HG02973 (cell line): ENCODE data around the gene NTSR2.

Source experiments
- ATAC-seq: cut with Tn5 transposase; IDR thresholded peaks from one replicate; pipeline ENCODE4 v1.9.1; 2021; ENCODE audit warnings: moderate library complexity; ENCODE audit not compliant: unreplicated experiment

The NTSR2 gene

DNA sequence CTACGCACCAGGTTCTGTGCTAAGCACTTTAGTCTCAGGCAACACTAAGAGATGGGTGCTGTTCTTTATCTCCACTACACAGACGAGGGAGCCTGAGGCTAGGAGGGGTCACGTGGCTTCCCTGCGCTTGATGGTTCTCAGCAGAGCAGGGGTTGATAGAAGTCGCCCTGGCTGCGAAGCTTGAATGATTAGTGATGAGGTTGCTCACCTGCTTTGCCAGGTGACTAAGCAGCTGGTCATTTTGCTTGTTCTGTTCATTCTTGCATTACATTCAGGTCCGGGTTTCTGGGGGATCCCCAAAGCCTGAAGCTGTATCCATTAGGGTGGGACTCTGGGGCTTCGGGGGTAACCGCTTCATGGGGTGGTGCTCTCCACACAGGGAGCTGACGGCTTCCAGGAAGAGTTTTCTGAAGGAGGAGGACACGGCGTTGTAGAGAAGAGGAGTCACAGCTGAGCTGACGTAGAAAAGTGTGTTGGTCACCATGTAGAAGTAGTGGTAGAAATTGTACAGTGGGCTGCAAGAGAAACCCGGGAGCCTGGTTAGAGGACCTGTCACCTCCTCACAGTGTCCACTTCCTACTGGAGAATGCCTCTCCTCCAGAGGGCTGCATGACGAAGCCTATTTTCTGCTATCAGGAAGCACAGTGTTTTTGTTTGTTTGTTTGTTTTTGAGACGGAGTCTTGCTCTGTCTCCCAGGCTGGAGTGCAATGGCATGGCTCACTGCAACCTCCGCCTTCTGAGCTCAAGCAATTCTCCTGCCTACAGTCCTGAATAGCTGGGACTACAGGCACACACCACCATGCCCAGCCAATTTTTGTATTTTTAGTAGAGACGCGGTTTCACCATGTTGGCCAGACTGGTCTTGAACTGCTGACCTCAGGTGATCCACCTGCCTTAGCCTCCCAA, 11.5 kb downstream of the NTSR2 start:
- no peak for ATAC-seq

DNA sequence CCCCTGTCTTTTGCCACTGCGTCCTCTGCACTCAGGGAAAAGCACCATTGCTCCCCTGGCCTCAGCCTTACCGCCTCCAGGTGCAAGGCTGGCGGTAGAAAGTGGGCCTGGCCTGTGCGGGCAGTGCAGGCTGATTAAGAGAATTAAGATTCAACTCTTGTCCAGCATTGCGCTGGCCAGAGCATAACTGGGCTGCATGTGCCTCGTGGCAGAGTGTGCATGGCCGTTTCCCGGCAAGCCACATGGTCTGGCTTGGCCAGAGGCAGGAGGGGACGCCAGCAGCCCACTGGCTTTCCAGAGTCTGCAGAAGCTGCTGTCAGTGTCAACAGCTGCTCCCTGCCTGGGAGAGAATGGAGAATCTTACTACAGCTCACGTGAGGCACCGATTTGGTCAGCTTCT, 12.3 kb downstream of the NTSR2 start:
- ATAC-seq, result no peak

DNA sequence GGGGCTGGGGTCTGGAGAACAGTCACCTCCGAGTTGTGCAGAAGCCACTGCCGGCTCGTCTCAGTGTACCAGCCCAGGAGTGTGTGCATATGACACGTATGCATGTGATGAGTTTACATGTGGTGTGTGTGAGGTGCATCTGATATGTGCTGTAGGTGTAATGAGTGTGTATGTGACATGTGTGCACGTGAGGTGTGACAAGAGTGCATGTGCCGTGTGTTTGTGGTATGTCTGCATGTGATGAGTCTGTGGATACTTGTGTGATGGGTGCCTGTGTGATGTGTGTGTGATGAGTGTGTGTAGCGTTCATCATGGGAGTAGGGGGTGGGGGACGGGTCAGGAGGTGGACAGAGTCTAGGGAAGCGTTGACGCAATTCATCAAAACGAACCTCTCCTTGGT, 12.8 kb downstream of the NTSR2 start:
- no peak for ATAC-seq

DNA sequence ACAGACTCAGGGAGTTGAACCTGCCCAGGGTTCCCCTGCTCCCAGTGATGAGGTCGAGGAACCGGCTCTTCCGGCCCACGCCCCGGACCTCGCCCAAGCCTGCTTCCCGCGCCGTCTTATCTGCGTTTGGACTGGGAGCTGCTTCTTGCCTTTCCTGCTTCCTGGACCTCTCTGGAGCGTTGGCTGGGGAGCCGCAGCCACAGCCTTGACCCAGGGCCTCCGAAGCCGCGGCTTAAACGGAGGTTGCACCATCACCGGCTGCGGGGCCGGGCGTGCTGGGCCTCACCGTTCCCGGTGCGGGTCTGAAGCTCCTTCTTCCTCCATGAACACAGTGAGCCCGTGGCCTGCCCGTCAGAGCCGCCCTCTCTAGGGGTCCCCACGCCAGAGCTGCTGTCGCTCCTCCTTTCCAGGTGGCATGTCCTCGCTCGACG, 13.3 kb downstream of the NTSR2 start:
- no peak for ATAC-seq

DNA sequence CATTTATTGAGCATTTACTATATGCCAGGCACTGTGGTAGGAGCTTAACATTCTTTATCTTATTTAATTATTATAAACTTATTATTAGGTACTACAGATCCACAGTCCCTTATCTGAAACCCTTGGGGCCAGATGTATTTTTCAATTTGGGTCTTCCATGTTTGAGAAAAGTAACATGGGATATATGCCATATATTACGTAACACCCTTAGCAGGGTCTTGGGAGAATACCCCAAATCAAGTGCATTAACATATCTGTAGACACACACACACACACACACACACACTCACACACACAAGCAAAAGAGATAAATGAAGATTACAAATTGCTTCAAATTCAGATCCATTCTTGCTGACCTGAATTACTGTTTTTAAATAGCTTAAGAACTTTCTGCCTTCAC, 13.7 kb downstream of the NTSR2 start:
- no peak for ATAC-seq

DNA sequence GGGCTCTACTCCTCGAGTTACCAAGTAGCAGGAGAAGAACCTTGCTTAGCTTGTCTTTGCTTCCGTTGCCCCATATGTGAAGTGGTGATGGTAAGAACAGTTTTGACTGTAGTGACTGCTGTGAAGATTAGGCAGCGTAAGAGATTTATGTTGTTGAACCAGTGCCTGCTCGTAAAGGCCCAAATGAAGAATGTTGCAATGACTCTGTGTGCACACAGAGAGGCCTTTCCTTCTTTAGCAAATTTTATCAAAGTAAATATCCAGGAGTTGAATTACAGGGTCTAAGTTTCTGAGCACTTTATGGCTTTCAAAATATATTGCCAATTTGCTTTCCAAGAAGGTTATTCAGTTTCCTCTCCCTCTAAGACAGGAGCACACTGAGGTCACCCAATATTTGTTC, 14.5 kb downstream of the NTSR2 start:
- ATAC-seq, result no peak

DNA sequence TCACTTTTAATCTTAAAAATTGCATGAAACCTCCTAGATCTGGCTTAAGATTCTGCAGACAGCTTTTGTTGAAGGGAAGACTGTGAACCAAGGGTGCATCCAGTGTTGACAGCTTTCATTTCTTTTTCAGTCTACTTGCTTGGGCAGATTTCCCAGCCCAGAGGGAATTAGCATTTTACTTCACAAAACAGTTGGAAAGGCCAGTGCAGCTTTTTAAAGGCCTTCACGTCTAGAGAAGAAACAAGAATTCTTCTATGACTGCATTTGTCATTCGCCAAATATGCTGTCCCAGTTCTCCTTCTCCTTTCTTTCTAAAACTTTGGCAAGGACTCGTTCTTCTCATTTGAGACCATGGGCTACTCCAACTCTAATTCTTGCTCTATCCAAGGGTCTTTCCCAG, 17.4 kb downstream of the NTSR2 start:
- no peak for ATAC-seq

DNA sequence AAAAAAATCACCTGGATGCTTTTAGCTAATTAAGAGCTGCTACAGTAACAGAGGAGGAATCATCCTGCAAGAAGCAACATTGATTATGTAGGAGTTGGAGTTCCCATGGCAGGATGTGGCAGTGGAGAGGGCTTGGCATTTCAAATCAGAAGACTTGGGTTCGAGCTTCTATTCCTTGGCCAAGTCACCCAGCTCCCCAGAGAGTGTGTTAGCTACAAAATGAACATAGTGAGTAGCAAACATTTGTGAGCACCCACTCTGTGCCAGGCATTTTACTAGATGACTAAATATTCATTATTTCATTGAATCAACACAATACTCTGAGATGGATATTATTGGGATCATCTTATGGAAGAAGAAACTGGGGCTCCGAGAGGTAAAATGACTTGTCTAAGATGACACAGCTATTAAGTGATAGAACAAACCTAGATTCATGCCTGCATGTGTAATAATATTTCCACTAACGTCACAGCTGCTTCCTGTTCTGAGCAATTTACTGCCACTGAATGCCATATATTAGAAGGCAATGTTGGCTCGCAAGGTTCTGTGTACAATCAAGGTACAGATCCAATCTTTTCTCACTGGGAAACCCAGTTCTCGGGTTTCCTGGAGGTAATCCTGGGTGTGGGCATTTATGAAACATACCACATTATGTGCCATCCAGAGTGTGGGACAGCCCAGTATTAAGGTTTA, 18.0 kb downstream of the NTSR2 start:
- ATAC-seq, result no peak

DNA sequence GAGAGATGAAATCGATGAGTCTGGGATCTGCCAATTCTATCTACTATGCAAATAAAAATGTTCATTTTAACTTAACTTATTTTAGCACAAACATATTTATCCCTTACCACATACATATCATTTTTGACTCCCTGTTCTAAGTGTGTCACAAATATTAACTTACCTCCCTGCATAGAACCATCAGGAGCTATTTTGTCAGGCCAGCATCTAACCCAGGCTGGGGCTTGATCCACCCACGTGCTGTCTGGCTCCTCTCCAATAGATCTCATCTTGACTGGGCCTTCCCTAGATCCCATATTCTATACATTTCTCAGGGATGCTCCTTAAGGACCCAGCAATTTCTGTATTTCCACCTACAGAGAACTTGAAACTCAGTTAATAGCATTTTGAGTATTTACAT, 20.9 kb downstream of the NTSR2 start:
- no peak for ATAC-seq

DNA sequence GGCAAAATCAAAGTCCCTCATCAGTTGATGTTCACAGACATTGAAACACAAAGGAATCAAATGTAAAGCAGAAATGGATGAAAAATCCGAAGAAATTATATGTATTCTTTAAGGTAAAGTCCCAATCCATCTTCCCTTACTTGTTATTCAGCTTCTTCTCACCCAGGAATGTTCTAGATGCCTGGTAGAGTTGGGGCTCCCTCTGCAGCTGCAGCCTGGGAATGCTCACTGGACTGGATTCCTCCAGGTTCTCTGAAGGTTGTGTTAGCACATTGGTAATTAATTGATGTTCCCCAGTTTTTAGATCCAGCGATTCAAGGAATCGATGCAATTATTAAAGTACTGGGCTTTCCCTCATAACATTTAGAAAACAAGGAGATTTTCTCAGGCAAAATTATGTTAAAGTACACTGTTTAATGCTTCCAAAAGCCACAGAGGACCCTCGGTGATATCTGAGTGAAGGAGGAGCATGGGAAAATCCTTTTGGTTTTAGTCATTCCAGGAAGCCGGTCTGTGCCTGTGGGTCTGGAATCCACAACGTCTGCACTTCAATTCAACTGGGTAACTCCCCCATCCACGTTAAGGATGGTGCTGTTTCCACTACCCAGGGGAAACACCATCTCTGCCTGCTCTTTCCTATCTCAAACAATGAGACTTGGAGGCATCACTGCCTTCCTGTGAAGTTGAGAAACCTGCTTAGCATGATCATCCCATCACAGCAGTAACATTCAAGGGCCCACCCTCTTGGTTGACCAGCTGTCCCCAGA, 22.0 kb downstream of the NTSR2 start:
- no peak for ATAC-seq

DNA sequence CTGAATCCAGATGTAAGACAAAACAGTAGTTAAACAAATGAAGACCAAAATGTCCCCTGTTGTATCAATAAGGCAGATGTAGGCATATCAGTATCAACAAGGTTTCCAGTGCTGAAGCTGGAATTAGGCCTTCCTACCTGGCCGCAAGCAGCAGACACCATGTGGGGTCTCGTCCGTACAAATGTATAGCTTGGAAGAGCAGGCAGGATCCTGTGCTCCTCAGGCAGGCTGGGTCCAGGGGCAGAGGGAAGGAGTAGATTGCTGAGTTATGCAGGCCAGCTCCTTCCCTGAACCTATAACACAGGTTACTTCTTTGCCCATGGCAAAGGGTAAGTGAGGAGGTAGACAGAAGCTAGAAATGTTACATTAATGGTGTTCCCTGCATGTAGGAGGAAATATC, 23.5 kb downstream of the NTSR2 start:
- ATAC-seq, result no peak

DNA sequence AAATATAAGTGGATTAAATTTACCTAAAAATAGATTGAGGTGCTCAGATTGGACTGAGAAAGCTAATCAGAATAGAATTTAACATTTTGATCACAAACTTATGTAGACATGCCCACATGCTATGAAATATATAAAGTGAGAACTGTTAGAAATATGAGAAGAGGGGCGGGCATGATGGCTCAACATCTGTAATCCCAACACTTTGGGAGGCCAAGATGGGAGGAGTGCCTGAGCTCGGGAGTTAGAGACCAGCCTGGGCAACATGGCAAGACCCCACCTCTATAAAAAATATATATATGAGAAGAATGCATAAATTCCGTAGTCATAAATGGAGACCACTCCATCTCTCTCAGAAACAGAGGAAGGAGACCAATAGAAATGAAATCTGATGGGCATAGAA, 25.7 kb downstream of the NTSR2 start:
- no peak for ATAC-seq

DNA sequence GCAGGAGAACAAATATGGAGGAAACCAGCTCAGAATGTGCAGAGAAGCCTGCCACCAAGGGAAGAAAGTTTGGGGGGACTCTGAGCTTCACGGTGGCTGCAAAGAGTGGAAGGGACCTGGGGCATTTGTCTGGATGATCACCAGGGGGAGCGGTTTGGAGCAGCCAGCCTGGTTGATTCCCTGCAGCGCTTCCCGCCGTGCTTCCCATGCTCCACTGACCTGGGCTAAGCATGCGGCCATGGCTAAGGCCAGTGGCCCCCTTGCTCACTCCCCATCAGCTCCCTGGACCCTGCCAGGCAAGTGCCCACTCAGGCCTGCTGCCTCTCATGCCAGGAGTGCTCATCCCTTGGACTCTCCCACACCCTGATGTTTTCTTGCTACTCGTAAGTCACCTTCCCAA, 27.0 kb downstream of the NTSR2 start:
- no peak for ATAC-seq

DNA sequence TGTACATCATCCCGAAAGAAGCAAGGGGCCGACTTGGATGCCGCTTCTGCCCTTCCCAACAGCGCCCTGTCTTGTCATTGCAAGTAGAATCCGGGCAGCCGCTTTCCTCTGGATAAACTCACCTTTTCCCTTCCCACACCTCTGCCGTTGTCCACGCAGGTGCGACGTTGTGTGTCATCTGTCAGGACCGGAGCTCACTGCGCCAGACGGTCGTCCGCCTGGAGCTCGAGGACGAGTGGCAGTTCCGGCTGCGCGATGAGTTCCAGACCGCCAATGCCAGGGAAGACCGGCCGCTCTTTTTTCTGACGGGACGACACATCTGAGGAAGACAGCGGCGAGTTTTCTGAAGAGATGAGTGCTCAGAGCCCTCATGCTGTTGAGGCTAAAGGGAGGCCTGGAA, 29.9 kb downstream of the NTSR2 start:
- ATAC-seq, result no peak

DNA sequence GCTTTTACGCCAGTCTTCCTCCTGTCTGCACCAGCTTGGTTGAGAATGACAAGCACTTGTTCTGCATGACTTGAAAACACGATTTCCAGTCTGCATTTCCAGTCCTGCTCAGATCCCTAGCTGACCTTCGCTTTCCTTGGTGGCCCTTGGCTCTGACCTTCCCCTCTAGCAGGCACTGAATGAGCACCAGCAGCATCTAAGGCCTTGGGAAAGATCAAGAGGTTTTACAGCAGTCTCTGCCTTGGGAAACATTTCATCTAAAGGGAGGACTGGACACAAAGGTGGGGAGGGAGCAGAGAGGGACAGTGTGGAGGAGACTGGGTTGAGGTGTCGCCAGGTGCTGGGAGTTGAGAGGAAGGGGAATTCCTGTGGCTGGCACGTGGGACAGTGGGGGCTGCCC, 30.5 kb downstream of the NTSR2 start:
- no peak for ATAC-seq

DNA sequence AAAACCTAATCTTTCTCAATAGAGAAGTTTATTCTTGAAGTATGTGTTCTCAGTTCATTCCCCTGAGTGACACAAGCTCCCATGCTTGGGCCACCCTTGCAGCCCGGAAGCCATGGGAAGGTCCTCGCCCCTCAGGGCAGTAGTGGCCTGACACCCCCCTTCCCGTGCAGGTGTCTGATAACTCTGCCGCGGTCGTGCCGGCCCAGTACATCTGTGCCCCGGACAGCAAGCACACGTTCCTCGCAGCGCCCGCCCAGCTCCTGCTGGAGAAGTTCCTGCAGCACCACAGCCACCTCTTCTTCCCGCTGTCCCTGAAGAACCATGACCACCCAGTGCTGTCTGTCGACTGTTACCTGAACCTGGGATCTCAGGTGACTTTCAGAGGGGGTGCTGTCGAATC, 32.4 kb downstream of the NTSR2 start:
- no peak for ATAC-seq

DNA sequence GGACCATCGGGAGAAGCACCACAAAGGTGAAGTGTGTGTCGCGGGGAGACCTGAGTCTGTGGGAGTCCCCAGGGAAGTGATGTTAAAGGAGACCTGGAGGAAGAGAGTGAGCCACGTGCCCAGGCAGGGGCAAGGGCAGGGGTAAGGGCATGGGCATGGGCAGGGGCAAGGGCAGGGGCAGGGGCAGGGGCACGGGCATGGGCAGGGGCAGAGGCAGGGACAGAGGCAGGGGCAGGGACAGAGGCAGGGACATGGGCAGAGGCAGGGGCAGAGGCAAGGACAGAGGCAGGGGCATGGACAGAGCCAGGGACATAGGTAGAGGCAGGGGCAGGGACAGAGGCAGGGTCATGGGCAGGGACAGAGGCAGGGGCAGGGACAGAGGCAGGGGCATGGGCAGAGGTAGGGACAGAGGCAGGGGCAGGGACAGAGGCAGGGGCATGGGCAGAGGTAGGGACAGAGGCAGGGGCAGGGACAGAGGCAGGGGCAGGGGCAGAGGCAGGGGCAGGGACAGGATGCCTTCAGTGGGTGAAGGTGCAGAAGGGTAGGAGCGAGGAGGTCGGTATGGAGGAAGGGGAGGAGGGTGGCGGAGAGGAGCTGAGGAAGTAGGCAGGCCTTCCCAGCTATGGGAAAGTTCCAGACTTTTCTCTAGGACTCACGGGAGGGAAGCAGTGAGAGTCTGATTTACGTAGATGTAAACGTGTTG, 33.3 kb downstream of the NTSR2 start:
- ATAC-seq, result no peak

DNA sequence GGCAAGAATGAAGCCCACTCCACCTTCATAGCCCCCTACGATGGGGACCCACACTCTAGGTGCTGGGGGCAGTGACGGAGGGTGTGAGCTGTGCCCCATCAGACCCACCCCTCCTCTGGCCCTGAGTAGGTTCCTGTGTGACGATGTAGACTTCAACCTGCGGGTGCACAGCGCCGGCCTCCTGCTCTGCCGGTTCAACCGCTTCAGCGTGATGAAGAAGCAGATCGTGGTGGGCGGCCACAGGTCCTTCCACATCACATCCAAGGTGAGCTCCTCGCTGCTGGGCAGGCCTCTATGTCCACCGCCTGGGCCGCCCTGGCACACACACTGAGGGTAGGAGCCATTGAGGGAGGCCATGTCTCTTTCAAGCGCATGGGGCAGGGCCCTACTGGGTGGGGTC, 34.9 kb downstream of the NTSR2 start:
- no peak for ATAC-seq

DNA sequence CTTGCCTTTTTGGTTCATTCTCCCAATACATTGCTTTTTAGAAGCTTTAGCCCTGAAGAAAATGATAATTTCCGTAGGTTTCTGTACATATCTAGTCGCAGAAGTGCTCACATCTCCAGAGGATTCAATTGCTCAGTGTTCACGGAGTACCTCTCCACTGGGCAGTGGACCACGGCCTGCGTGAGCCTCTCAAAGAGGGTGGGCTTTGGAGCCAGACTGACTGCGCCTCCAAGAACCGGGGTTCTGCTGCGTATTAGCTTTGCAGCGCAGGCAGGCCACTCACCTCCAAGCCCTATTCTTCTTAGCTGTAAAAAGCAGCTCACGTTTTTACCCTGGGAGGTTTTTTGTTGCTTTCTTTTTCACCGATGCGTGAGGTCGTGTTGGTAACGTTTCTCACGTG, 35.4 kb downstream of the NTSR2 start:
- no peak for ATAC-seq

DNA sequence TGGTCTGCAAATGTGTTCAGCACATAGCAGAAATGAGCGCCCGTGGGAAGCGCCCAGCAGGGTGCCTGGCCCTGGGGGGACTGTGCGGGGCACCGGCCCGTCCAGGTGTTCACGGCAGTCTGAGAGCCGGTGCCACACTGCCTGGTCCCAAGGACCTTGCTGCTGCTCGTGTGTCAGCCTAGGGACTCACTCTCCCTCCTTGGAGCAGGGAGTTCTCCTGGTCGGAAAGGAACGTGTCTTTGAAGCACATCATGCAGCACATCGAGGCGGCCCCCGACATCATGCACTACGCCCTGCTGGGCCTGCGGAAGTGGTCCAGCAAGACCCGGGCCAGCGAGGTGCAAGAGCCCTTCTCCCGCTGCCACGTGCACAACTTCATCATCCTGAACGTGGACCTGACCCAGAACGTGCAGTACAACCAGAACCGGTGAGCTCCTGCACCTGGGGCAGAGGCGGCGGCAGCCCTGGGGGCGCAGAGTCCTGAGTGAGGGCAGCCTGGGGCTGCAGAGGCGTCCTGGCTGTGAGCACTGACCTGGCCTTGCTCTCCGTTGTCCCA, 36.0 kb downstream of the NTSR2 start:
- ATAC-seq, result no peak

DNA sequence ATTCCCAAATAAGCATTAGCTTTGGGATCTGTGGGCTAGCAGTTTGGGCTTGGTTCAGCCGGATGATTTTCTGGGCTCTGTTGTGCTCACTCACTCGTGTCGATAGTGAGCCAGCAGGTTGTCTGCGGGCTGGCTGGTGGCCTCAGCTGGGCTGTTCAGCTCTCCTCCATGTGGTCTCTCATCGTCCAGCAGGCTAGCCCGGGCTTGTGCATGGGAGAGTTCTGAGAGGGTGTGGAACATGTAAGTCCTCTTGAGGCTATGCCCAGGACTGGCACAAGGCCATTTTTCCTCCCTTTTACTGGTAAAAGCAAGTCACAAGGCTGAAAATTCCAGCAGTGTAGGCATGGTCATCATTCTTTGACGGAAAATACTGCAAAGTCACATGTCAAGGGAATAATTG, 38.5 kb downstream of the NTSR2 start:
- ATAC-seq, result no peak
